A549 (cell line): ENCODE results near the gene CCSER1. TPM values are rescaled to one million over a fixed set of nuclear protein-coding genes. Genes with fewer than 3 reads are reported as not detected.

ENCODE experiments used
- ATAC-seq, 2 experiments: fragments of 200-7000 bp in 1 of 2; fragments of >200 bp in 1 of 2; cut with Nextera tagmentation in 1 of 2; cut with Tn5 transposase in 1 of 2; 3 replicates each; pipeline versions ENCODE4 v1.8.0 to v1.9.1; 2018 to 2020; ENCODE audit warnings: mild to moderate bottlenecking in 1 of 2, moderate library complexity in 1 of 2
- CTCF ChIA-PET: fragments of 300-600 bp; sonication (Branson Sonifier 250); formaldehyde crosslinking; extraction: SDS; loops from one replicate; lab custom pipeline; 2021; ENCODE audit warnings: antibody characterized with exemption, inconsistent platforms; lab: Yijun Ruan, JAX
- POLR2A ChIA-PET: fragments of 350-600 bp; formaldehyde crosslinking; extraction: SDS; loops from one replicate; lab custom pipeline; 2021; ENCODE audit warnings: antibody characterized with exemption, inconsistent platforms; lab: Yijun Ruan, JAX
- DNase-seq, 2 experiments: peaks; one replicate each; pipeline versions ENCODE4 v3.0.0 to v3.0.0-alpha.2; 2011 to 2016; ENCODE audit warnings: low read depth in 1 of 2, low spot score in 1 of 2
- FAIRE-seq: peaks from 2 replicates; lab custom pipeline; 2011; peaks lifted over from hg19 to GRCh38; lab: Jason Lieb, UNC
- H3K27ac ChIP-seq, 2 experiments: fragments of >200 bp; sonication (Bioruptor Twin); formaldehyde crosslinking; 3 replicates each; pipeline ENCODE4 v1.5.1; 2016 to 2017
- H3K4me1 ChIP-seq: fragments of >200 bp; sonication (Bioruptor Twin); formaldehyde crosslinking; 3 replicates; pipeline ENCODE4 v1.6.1; 2016
- H3K4me2 ChIP-seq: fragments of >200 bp; sonication (Bioruptor Twin); formaldehyde crosslinking; 3 replicates; pipeline ENCODE4 v1.6.1; 2016
- H3K4me3 ChIP-seq: fragments of >200 bp; sonication (Bioruptor Twin); formaldehyde crosslinking; 3 replicates; pipeline ENCODE4 v1.5.1; 2016
- H3K9me3 ChIP-seq: fragments of >200 bp; sonication (Bioruptor Twin); formaldehyde crosslinking; 3 replicates; pipeline ENCODE4 v1.6.1; 2016
- ATOH8 ChIP-seq: fragments of 250-450 bp; sonication (Bioruptor Pico); IDR thresholded peaks from 2 replicates; pipeline ENCODE4 v1.5.0; 2020; ENCODE audit warnings: low read depth, mild to moderate bottlenecking, moderate library complexity
- BHLHE40 ChIP-seq: IDR thresholded peaks from 2 replicates; pipeline ENCODE4 v1.6.1; 2012; ENCODE audit warnings: low read depth, low read length, inconsistent platforms
- CHD2 ChIP-seq: fragments of 150-350 bp; IDR thresholded peaks from 2 replicates; pipeline ENCODE4 v1.6.1; 2014; ENCODE audit warnings: low read length; ENCODE audit not compliant: partially characterized antibody
- CHD4 ChIP-seq: fragments of 200-600 bp; sonication (generic); IDR thresholded peaks from 2 replicates; pipeline ENCODE4 v1.6.1; 2016; ENCODE audit warnings: antibody characterized with exemption, mild to moderate bottlenecking, borderline replicate concordance
- ESRRA ChIP-seq: fragments of 150-350 bp; IDR thresholded peaks from 2 replicates; pipeline ENCODE4 v1.6.1; 2014; ENCODE audit warnings: mild to moderate bottlenecking, low read length, borderline replicate concordance
- FOSL2 ChIP-seq, 2 experiments: fragments of 450-650 bp in 1 of 2; fragments of >200 bp in 1 of 2; sonication (Bioruptor Twin) in 1 of 2; formaldehyde crosslinking; IDR thresholded peaks; 2 replicates each; pipeline versions ENCODE4 v1.5.0 to v1.6.1; 2016 to 2020; ENCODE audit warnings: mild to moderate bottlenecking in 1 of 2, moderate library complexity in 1 of 2
- FOXS1 ChIP-seq: fragments of 250-450 bp; sonication (Bioruptor Pico); IDR thresholded peaks from 2 replicates; pipeline ENCODE4 v1.5.0; 2020; ENCODE audit warnings: mild to moderate bottlenecking, moderate library complexity
- HEYL ChIP-seq: fragments of 250-450 bp; sonication (Bioruptor Pico); IDR thresholded peaks from 2 replicates; pipeline ENCODE4 v1.8.0; 2021; ENCODE audit warnings: mild to moderate bottlenecking, moderate library complexity
- HOXA7 ChIP-seq: fragments of 250-450 bp; sonication (Bioruptor Pico); IDR thresholded peaks from 2 replicates; pipeline ENCODE4 v1.5.0; 2020; ENCODE audit warnings: mild to moderate bottlenecking, moderate library complexity
- HOXB5 ChIP-seq: fragments of 250-450 bp; sonication (Bioruptor Pico); IDR thresholded peaks from 2 replicates; pipeline ENCODE4 v1.5.0; 2020; ENCODE audit warnings: mild to moderate bottlenecking, moderate library complexity
- JUNB ChIP-seq: fragments of >200 bp; sonication (Bioruptor Twin); formaldehyde crosslinking; IDR thresholded peaks from 2 replicates; pipeline ENCODE4 v1.6.1; 2016
- KDM5A ChIP-seq: fragments of 200-600 bp; sonication (generic); IDR thresholded peaks from 2 replicates; pipeline ENCODE4 v1.6.1; 2016; ENCODE audit warnings: antibody characterized with exemption, mild to moderate bottlenecking
- MAFK ChIP-seq: fragments of 450-650 bp; IDR thresholded peaks from 2 replicates; pipeline ENCODE4 v1.6.1; 2014; ENCODE audit not compliant: partially characterized antibody
- MAX ChIP-seq: IDR thresholded peaks from 2 replicates; pipeline ENCODE4 v1.6.1; 2012
- MYC ChIP-seq: IDR thresholded peaks from 2 replicates; pipeline ENCODE4 v1.6.1; 2012; ENCODE audit warnings: mild to moderate bottlenecking, inconsistent platforms, low read length, improper control_type of control experiment, borderline replicate concordance
- NPAS2 ChIP-seq: fragments of 250-450 bp; sonication (Bioruptor Pico); IDR thresholded peaks from 2 replicates; pipeline ENCODE4 v1.8.0; 2022; ENCODE audit warnings: mild to moderate bottlenecking, moderate library complexity, borderline replicate concordance
- NR3C1 ChIP-seq: fragments of >200 bp; sonication (Bioruptor Twin); formaldehyde crosslinking; IDR thresholded peaks from 3 replicates; pipeline ENCODE4 v1.6.1; 2017
- PBX3 ChIP-seq: IDR thresholded peaks from 2 replicates; pipeline ENCODE4 v1.6.1; 2012
- PHF8 ChIP-seq: fragments of 200-600 bp; sonication (generic); IDR thresholded peaks from 2 replicates; pipeline ENCODE4 v1.6.1; 2016; ENCODE audit warnings: low read depth, mild to moderate bottlenecking, antibody characterized with exemption, moderate library complexity, borderline replicate concordance
- POLR2A ChIP-seq: IDR thresholded peaks from 2 replicates; pipeline ENCODE4 v1.6.1; 2012; ENCODE audit warnings: mild to moderate bottlenecking, low read length
- RCOR1 ChIP-seq: fragments of 150-350 bp; IDR thresholded peaks from 2 replicates; pipeline ENCODE4 v1.6.1; 2014; ENCODE audit warnings: antibody characterized with exemption, low read length, low read depth
- SREBF2 ChIP-seq: fragments of 450-650 bp; IDR thresholded peaks from 2 replicates; pipeline ENCODE4 v1.6.1; 2014; ENCODE audit warnings: mild to moderate bottlenecking, moderate library complexity
- TP53 ChIP-seq: fragments of 250-450 bp; sonication (Bioruptor Pico); IDR thresholded peaks from 2 replicates; pipeline ENCODE4 v1.5.0; 2021; ENCODE audit warnings: mild to moderate bottlenecking, moderate library complexity
- ZFP36 ChIP-seq: fragments of 450-650 bp; IDR thresholded peaks from 2 replicates; pipeline ENCODE4 v1.6.1; 2014; ENCODE audit warnings: borderline replicate concordance; ENCODE audit not compliant: partially characterized antibody
- ZNF302 ChIP-seq: fragments of 250-450 bp; sonication (Bioruptor Pico); IDR thresholded peaks from 2 replicates; pipeline ENCODE4 v1.9.0; 2021; ENCODE audit warnings: inconsistent platforms, mild to moderate bottlenecking, moderate library complexity
- ZSCAN20 ChIP-seq: fragments of 250-450 bp; sonication (Bioruptor Pico); IDR thresholded peaks from 2 replicates; pipeline ENCODE4 v1.8.0; 2022; ENCODE audit warnings: mild to moderate bottlenecking, moderate library complexity
- WGBS: methylation state at CpG from one replicate; pipeline ENCODE4 v1.1.6; 2017; ENCODE audit errors: missing lambda C conversion rate; 5-methylcytosine and 5-hydroxymethylcytosine counted together
- polyA plus RNA-seq, 4 experiments: library from polyadenylated mRNA; depleted of rRNA in 3 of 4; stranded (reverse); fragments of >200 nt; fragmentation: RNase III in 1 of 4; extraction: RNeasy Plus Mini Kit Qiagen cat#74134 plus additional on column Dnase treatment in 1 of 4; gene quantifications; 2 replicates in 3 of 4; 3 replicates in 1 of 4; pipeline ENCODE4 v1.2.3, GENCODE V29; 2011 to 2017
- TF ChIP-seq, protein P1 (sequence below): fragments of 250-450 bp; sonication (Bioruptor Pico); IDR thresholded peaks from 2 replicates; pipeline ENCODE4 v1.5.0; 2021; ENCODE audit warnings: mild to moderate bottlenecking, moderate library complexity, borderline replicate concordance
- TF ChIP-seq, protein P2 (sequence below): fragments of >200 bp; sonication (Bioruptor Twin); formaldehyde crosslinking; IDR thresholded peaks from 3 replicates; pipeline ENCODE4 v1.6.1; 2016

CCSER1 gene
- polyA plus RNA-seq, 2 of the 4 experiments (the other 2 are of a cell fraction): 0.06 TPM; not detected in 1

DNA sequence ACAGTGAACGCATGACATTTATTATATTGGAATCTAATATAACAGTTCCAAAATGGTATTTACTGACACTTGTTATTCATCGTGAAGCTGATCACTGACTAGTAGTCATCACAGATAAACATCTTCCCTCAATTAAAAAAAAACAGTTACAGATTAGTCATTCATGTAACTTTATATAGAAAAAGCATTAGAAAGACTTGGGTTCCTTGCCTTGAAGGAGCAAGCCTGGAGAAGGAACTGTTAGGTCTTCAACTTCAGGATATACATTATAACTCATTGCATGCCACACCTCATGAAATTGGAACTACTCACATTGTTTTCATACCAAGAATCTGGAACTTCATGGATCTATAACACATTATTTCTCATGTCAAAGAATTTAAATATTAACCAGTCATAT, 317.7 kb downstream of the CCSER1 start:
- CTCF ChIA-PET: no interaction called here
- H3K4me1 ChIP-seq: no peaks in the 10 kb centered on the region
- ATAC-seq: no peak
- TF ChIP-seq, protein P1, sequence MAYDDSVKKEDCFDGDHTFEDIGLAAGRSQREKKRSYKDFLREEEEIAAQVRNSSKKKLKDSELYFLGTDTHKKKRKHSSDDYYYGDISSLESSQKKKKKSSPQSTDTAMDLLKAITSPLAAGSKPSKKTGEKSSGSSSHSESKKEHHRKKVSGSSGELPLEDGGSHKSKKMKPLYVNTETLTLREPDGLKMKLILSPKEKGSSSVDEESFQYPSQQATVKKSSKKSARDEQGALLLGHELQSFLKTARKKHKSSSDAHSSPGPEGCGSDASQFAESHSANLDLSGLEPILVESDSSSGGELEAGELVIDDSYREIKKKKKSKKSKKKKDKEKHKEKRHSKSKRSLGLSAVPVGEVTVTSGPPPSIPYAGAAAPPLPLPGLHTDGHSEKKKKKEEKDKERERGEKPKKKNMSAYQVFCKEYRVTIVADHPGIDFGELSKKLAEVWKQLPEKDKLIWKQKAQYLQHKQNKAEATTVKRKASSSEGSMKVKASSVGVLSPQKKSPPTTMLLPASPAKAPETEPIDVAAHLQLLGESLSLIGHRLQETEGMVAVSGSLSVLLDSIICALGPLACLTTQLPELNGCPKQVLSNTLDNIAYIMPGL (CRISPR knock-in tag): no peak
- no peak for TF ChIP-seq ZNF302 (CRISPR knock-in tag)
- no peak for TF ChIP-seq ZFP36
- TF ChIP-seq HOXB5 (CRISPR knock-in tag): no peak
- no peak for TF ChIP-seq MYC
- no peak for TF ChIP-seq KDM5A
- no peak for TF ChIP-seq CHD4
- no peak for TF ChIP-seq JUNB
- no peak for TF ChIP-seq POLR2A
- no peak for TF ChIP-seq NR3C1
- no peak for TF ChIP-seq FOXS1 (CRISPR knock-in tag)
- no peak overlapping the region for H3K4me2 ChIP-seq
- POLR2A ChIA-PET: no interaction called here
- H3K4me3 ChIP-seq: no peak overlapping the region
- 60% methylated on average over 2 of the region's 2 CpGs for WGBS
- FAIRE-seq: no peak
- no peaks in the 10 kb centered on the region for H3K9me3 ChIP-seq
- DNase-seq: no peak
- H3K27ac ChIP-seq: no peak overlapping the region

DNA sequence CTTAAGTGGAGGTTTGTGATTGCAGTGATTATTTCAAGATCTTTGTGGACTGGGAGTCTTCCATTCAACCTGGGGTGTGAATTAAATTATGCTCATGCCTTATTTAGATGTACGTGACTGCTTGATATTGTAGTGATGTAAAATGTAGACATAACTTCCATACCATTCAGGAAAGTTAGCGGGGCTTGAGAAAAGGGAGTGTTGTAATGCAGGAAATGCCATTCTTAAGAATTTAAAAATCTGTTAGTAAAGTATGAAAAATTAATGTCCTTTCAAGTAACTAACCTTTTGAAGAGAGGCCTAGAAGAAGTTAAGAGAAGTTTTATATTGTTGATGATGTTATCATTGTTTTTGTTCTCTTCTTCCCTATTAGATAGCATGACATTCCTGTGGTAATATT, 318.2 kb downstream of the CCSER1 start:
- no peak for ATAC-seq
- TF ChIP-seq, protein P2, sequence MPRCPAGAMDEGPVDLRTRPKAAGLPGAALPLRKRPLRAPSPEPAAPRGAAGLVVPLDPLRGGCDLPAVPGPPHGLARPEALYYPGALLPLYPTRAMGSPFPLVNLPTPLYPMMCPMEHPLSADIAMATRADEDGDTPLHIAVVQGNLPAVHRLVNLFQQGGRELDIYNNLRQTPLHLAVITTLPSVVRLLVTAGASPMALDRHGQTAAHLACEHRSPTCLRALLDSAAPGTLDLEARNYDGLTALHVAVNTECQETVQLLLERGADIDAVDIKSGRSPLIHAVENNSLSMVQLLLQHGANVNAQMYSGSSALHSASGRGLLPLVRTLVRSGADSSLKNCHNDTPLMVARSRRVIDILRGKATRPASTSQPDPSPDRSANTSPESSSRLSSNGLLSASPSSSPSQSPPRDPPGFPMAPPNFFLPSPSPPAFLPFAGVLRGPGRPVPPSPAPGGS: no peak
- TF ChIP-seq ESRRA: no peak
- no peak for TF ChIP-seq BHLHE40
- TF ChIP-seq HEYL (CRISPR knock-in tag): no peak
- no peak for TF ChIP-seq TP53 (CRISPR knock-in tag)
- no peak for TF ChIP-seq MAFK
- no peak for TF ChIP-seq PBX3
- no peak for TF ChIP-seq FOSL2 (IDR thresholded peaks at IDR 0.05)
- TF ChIP-seq FOSL2 (CRISPR knock-in tag; IDR thresholded peaks at IDR 0.05): no peak
- no peak for TF ChIP-seq MAX
- TF ChIP-seq CHD2: no peak
- no peaks in the 10 kb centered on the region for H3K4me1 ChIP-seq
- no peak overlapping the region for H3K27ac ChIP-seq
- no peak overlapping the region for H3K4me3 ChIP-seq
- WGBS: 70% methylated on average over 2 of the region's 2 CpGs
- no peaks in the 10 kb centered on the region for H3K9me3 ChIP-seq
- FAIRE-seq: no peak
- ChIA-PET CTCF (no interaction called here), POLR2A (interaction anchor here (0.7 kb wide), 1 partner anchor 425 kb away, joined by 3 read pairs; no protein-coding TSS in a partner anchor)
- H3K4me2 ChIP-seq: no peak overlapping the region
- no peak for DNase-seq

- H3K4me1 ChIP-seq: no peaks in the 10 kb centered on the region
- 57% methylated on average over 1 of the region's 2 CpGs for WGBS
- DNase-seq: no peak
- ChIA-PET CTCF (no interaction called here), POLR2A (no interaction called here)
- H3K4me3 ChIP-seq: no peak overlapping the region
- ATAC-seq: no peak
- H3K9me3 ChIP-seq: no peaks in the 10 kb centered on the region
- FAIRE-seq: no peak
- no peak overlapping the region for H3K27ac ChIP-seq
- H3K4me2 ChIP-seq: no peak overlapping the region
- TF ChIP-seq ATOH8 (CRISPR knock-in tag) (no peak), ZSCAN20 (no peak), PHF8 (no peak), RCOR1 (no peak), ESRRA (no peak), SREBF2 (no peak), MAFK (no peak), NPAS2 (CRISPR knock-in tag) (no peak), ZFP36 (no peak), HOXA7 (CRISPR knock-in tag) (no peak)
These were observed 322.4 kb downstream of the CCSER1 start for GRCh38 chr4:90449626-90450025.
